ENCODE results near the gene ATP2C2.

DNA sequence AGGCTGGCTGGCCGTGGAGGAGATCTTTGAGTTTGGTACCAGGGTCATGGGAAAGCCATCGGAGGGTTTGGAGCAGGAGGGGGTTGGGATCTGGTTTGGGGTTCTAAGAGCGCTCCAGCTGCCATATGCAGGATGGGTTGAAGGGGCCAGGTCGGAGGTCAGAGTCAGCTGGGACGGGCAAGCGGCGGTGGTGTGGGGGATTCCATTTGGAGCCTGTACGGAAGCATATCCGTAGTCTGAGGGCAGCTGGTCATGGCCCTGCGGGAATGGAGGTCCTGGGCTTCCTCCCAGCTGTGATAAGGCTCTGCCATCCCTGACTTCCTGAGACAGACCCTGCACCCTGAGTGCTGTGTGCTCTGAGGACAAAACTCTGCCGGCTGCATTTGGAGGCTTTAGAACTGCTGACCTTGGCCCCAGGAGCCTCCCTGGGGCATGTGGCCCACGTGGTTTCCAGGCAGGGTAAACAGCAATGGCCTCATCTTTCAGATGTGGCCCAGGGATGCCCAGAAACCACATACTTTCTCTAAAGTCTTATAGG is 46.5 kb downstream of the ATP2C2 start:
- no peak for TF ChIP-seq POLR2A (IDR thresholded peaks at IDR 0.05)
- TF ChIP-seq, protein P1, sequence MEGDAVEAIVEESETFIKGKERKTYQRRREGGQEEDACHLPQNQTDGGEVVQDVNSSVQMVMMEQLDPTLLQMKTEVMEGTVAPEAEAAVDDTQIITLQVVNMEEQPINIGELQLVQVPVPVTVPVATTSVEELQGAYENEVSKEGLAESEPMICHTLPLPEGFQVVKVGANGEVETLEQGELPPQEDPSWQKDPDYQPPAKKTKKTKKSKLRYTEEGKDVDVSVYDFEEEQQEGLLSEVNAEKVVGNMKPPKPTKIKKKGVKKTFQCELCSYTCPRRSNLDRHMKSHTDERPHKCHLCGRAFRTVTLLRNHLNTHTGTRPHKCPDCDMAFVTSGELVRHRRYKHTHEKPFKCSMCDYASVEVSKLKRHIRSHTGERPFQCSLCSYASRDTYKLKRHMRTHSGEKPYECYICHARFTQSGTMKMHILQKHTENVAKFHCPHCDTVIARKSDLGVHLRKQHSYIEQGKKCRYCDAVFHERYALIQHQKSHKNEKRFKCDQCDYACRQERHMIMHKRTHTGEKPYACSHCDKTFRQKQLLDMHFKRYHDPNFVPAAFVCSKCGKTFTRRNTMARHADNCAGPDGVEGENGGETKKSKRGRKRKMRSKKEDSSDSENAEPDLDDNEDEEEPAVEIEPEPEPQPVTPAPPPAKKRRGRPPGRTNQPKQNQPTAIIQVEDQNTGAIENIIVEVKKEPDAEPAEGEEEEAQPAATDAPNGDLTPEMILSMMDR (IDR thresholded peaks at IDR 0.05): no peak
